ENCODE measurements around the gene FUT3.

- TF ChIP-seq CTCF (IDR thresholded peaks at IDR 0.05; ENCODE audit: poor library complexity, severe bottlenecking) (no peak), SMC3 (conservative IDR thresholded peaks at IDR 0.05; ENCODE audit: poor library complexity) (no peak), POLR2AphosphoS5 (IDR thresholded peaks at IDR 0.05) (no peak), REST (IDR thresholded peaks at IDR 0.05; ENCODE audit: borderline replicate concordance) (no peak)
Observed at GRCh38 chr19:5857203-5858081, 6.2 kb upstream of the FUT3 start.

Measured in neural cell (in vitro differentiated cells).